ENCODE measurements around the gene PI4KA.
A peak's percentile ranks its signal among the peaks of the same experiment; 100 is the strongest.

The PI4KA gene

DNA sequence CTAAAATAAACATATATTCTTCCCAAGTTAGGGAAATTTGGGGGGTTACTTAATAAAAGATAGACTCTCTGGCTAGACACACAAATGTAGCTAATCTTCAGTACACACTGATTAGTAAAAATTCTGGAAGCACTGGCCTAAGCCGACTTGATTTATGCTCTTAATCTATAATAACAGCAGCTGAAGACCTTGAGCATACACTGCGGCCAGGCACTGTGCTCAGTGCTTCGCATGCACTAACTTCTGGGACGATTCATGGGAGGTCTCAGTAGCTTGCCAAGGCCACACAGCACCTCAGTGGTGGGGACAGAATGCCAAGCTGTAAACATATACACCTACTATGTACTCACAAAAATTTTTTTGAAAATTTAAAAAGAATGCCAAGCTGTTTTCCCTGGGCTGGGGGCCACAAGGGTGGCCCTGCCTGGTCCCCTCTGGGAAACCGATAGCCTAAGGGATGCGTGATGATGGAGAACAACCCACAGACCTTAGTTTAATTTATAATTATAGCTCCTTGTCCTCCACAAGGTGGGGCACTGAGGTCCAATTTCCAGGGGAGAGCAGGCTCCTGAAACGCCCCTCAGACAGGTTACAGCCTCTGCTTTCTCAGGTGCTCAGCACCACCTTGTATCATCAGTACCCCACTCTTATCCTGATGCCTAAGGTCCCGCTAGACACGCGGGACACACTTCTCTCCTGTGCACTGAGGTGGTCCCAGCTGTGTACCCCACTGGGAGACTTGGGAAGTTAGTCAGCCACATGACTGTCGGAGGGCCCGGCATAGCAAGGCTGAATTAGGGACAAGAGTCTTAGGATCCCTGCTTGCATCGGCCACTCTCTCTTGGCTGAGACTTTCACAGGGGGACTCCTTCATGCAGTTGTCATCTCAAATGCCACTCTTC lies 64.6 kb downstream of the PI4KA start:
- TF ChIP-seq CTCF (IDR thresholded peaks at IDR 0.05; ENCODE audit: low read depth, low read length) = no peak
- no peak overlapping the region for H3K4me3 ChIP-seq (replicated peaks in 1 of 2; ENCODE audit: low read depth in 2 of 2, low read length in 2 of 2)
- no peak for DNase-seq (ENCODE audit: low read depth in 2 of 2)

DNA sequence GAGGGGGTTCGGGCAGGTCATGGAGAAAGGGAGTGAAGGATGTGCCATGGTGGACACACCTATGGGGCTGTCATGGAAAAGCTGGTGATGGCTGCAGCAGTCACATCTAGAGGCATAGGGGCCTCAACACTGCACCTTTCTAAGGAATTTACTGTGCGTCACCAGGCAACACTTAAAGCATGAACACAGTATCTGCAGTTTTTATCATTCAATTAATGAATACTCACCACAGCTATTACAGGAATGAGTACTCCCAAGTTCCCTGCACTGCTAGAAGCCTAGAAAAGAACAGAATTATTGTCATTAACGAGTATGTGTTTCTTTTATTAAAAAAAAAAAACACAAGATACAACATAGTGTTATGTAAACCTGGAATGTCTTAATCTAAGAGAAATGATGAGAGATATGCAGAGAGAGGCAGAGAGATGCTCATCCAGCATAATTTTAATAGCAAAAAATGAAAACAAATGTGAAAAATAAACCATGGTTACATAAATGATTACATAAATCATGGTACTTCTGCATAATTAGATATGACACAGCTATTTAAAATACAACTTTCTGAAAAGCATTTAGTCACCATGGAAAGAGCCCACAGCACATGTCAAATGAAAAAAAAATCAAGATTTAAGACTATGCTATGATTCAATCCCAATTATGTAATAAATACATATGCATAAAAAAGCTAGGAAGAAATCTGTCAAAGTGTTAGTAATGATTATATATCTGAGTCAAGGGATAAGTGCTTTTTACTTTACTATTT lies 65.5 kb downstream of the PI4KA start:
- peak in 1 of 2 donors; percentile 38 for DNase-seq (ENCODE audit: low read depth in 2 of 2)
- no peak for TF ChIP-seq CTCF (IDR thresholded peaks at IDR 0.05; ENCODE audit: low read depth, low read length)
- H3K4me3 ChIP-seq (replicated peaks in 1 of 2; ENCODE audit: low read depth in 2 of 2, low read length in 2 of 2) = no peak overlapping the region

DNA sequence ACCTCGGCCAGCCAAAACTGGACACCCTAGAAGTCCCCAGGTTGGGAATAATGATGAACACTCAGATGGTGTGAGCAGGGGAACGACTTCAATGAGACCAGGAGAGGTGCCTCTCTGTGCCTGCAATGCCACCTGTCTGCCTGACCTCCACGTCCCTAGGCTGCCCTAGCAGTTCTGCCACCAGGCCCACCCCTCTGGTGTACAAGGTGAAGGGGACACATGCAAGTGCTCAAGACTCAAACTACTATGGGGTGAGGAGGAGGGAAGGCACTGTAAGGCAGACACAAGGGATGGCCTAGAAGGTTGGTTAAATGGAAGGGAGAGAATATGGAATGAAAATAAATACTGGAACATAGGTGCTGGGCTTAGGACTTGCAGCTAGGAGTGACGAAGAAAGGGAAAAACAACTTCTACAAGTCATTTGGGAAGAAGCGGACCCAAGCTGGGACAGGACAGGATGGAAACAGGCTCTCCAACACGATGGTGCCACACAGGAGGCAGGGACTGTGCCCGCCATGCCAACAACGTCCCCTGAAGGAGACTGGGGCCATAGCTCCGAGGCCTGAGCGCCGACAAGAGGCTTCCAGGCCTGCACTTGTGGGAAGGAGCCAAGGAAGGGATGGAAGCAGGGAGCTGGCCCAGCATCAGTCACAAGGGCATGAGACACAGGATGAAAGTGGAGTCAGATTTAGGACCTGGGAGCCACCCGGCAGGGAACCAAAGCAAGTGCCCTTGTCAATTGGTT lies 66.2 kb downstream of the PI4KA start:
- DNase-seq (ENCODE audit: low read depth in 2 of 2) = no peak
- no peak for TF ChIP-seq CTCF (IDR thresholded peaks at IDR 0.05; ENCODE audit: low read depth, low read length)
- no peak overlapping the region for H3K4me3 ChIP-seq (replicated peaks in 1 of 2; ENCODE audit: low read depth in 2 of 2, low read length in 2 of 2)

GRCh38 chr22:20788627-20789344 lies 69.8 kb downstream of the PI4KA start:
- TF ChIP-seq CTCF (IDR thresholded peaks at IDR 0.05; ENCODE audit: low read depth, low read length) = no peak
- DNase-seq (ENCODE audit: low read depth in 2 of 2) = no peak
- no peak overlapping the region for H3K4me3 ChIP-seq (replicated peaks in 1 of 2; ENCODE audit: low read depth in 2 of 2, low read length in 2 of 2)

- DNase-seq (ENCODE audit: low read depth in 2 of 2) = no peak
- no peak overlapping the region for H3K4me3 ChIP-seq (replicated peaks in 1 of 2; ENCODE audit: low read depth in 2 of 2, low read length in 2 of 2)
- TF ChIP-seq CTCF (IDR thresholded peaks at IDR 0.05; ENCODE audit: low read depth, low read length) = no peak
These were observed 70.6 kb downstream of the PI4KA start for GRCh38 chr22:20787746-20788626.

Measured in cardiac fibroblast (primary cell).